ENCODE measurements around the gene VTN.

The VTN gene

DNA sequence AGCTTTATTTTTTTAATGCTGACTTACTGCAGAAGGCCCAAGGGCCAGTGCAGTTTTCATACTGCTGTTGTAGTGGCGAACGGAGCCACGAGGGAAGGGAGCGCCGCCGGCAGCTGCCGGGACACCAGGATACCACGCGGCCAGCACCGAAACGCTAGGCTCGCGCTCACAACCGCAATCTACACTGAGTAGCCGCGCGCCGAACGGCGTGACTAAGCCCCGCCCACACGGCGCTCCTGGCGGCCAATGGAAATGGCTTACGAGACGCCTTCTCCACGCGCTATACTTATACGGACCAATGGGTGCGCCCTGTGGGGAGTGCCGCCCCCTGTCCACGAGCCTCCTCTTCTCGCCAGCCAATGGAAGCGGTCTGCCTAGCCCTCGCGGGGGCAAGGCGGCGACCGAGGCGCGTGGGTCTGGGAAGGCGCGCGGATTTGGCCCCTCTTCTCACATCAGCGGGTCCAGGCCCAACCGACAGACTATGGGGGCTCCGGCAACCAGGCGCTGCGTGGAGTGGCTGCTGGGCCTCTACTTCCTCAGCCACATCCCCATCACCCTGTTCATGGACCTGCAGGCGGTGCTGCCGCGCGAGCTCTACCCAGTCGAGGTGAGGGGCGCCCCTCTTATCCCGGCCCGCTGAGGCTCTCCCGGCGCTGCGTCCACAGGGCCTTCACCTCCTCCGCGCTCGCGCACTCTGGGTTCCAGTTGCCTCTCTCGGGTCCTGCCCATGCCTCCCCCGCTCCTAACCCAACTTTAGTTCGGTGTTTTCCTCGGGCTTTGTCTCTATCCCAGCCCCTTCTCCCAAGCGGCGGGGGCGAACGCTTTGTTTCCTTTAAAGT lies 51.1 kb downstream of the VTN start, which contains the start of gene TMEM97:
Gene TMEM97 (plus strand): TSS at position 442 of the 839 bp plus-strand sequence. CDS start 40 bp downstream, at position 482.
- peak; percentile 98 for DNase-seq (ENCODE audit: low spot score)

DNA sequence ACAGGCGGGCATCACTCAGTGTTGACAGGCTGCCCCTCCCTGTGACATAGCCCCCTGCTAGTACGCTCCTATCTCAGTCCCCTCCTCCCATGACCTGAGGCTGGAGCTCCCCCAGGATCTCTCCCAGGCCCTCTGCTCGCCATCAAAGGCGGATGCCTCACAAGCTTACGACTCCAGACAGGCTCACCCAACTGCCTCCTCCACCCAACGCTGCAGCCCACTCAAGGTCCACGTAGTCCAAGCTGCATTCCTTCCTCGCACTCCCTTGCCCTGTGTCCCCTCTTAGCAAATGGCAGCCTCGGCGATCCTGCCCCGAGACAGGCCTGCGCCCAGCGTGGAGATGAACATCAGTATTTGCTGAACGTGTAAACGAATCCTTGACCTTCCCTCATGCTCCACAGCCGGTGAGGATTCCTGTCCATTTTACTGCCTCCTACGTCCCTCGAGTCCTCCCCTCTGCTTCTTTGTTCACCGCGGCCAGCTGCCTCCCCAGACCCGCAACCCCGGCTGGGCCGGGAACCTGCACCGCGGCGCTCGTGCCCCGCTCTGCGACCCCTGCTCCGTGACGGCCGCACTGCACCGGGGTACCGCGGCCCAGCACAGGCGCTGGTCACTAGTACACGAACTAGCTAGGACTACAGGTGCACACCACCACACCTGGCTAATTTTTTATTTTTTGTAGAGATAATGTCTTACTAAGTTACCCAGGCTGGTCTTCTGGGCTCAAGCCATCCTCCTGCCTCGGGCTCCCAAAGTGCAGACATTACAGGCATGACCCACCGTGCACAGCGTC lies 51.9 kb downstream of the VTN start:
- DNase-seq (ENCODE audit: low spot score), result no peak
